Fibroblast of villous mesenchyme (primary cell): ENCODE data around the gene AGPAT4. TPM values are rescaled to one million over a fixed set of nuclear protein-coding genes. Genes with fewer than 3 reads are reported as not detected.

Source experiments
- DNase-seq: peaks from one replicate; pipeline ENCODE4 v3.0.0-alpha.2; 2010; ENCODE audit warnings: low read depth
- H3K4me3 ChIP-seq: 2 replicates; pipeline ENCODE4 v1.5.1; 2011; ENCODE audit warnings: low read depth, mild to moderate bottlenecking, low read length
- CTCF ChIP-seq: IDR thresholded peaks from 2 replicates; pipeline ENCODE4 v1.5.1; 2012; ENCODE audit warnings: low read depth, mild to moderate bottlenecking, low read length; ENCODE audit not compliant: insufficient read depth
- total RNA-seq: library from RNA; depleted of rRNA; stranded (reverse); fragments of >200 nt; gene quantifications from 2 replicates; pipeline ENCODE4 v1.2.3, GENCODE V29; 2012

Gene AGPAT4
- total RNA-seq, 1 donor = 11.2 TPM

GRCh38 chr6:161238081-161238480 is 35.8 kb downstream of the AGPAT4 start:
- no peak overlapping the region for H3K4me3 ChIP-seq
- TF ChIP-seq CTCF = no peak
- DNase-seq = no peak

- no peak overlapping the region for H3K4me3 ChIP-seq
- no peak for TF ChIP-seq CTCF
- no peak for DNase-seq
Observed at GRCh38 chr6:161237176-161237575, 36.7 kb downstream of the AGPAT4 start.

- TF ChIP-seq CTCF = no peak
- no peak overlapping the region for H3K4me3 ChIP-seq
- no peak for DNase-seq
Observed at GRCh38 chr6:161235776-161236633, 37.9 kb downstream of the AGPAT4 start.

GRCh38 chr6:161233986-161234661 is 39.7 kb downstream of the AGPAT4 start:
- DNase-seq = peak; percentile 98
- no peak overlapping the region for H3K4me3 ChIP-seq

GRCh38 chr6:161232467-161232866 is 41.4 kb downstream of the AGPAT4 start:
- TF ChIP-seq CTCF = no peak
- H3K4me3 ChIP-seq = no peak overlapping the region
- DNase-seq = no peak

More at GRCh38 chr6:161233986-161234661, 39.7 kb downstream of the AGPAT4 start:
- TF ChIP-seq CTCF = no peak

GRCh38 chr6:161232010-161232409 is 41.9 kb downstream of the AGPAT4 start:
- no peak for TF ChIP-seq CTCF
- H3K4me3 ChIP-seq = no peak overlapping the region
- no peak for DNase-seq
